NCI-H2196 (cell line): ENCODE data around the gene MAGEA9B.
A peak's percentile ranks its signal among the peaks of the same experiment; 100 is the strongest.
"Not testable (repeated sequence)": the region's sequence is repeated elsewhere in the genome, so short reads cannot be mapped to it uniquely, and the experiment has no call there.

ENCODE experiments used
- DNase-seq: peaks from one replicate; lab custom pipeline; 2025; ENCODE audit not compliant: unreplicated experiment; lab: John Stamatoyannopoulos, UW

MAGEA9B gene

GRCh38 chrX:149539283-149540130 lies 47.8 kb downstream of the MAGEA9B start:
- DNase-seq = peak; percentile 76

- not testable (repeated sequence) for DNase-seq
These were observed 49.8 kb downstream of the MAGEA9B start for GRCh38 chrX:149537474-149537873.

DNA sequence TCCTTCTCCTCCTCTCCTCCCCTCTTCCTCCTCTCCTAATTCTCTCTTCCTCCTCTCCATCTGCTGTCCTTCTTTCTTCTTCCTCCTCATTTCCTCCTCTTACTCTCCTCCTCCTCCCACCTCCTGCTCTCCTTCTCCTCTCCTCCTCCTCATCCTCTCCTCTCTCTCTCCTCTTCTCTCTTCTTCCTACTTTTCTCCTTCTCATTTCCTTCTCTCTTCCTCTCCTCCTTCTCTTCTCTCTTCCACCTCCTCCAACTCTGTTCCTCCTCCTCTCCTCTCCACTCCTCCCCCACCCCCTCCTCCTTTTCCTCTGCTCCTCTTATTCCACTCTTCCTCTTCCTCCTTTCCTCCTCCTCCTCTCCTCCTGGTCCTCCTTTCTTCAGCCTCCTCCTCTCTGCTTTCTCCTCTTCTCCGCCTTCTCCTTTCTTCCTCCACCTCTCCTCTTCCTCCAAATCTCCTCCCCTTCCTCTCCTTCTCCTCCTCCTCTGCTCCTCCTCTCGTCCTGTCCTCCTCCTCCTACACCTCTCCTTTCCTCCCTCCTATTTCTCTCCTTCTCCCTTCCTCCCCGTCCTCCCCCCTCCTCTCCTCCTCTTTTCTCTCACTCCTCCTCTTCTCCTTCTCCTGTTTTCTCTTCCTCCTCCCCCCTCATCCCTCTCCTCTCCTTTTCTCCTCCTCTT lies 52.2 kb downstream of the MAGEA9B start:
- DNase-seq = not testable (repeated sequence)

DNA sequence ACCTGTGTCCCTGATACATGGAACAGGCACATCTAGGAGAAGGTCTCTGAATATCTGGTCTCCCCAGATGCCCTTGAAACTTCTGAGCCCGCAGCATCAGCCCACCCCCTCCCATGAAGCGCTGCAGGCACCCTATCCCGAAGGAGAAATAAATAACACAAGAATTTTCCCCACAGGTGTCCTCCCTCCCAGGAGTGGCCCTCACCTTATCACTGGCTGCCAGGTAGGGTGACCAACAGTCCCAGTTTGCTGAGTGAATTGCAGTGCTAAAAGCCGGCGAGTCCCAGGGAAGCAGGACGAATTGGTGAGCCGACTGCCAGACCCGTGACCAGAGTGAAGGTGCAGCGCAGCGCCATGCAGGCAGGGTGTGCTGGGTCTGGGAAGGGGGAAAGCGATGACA lies 53.3 kb downstream of the MAGEA9B start:
- not testable (repeated sequence) for DNase-seq

DNA sequence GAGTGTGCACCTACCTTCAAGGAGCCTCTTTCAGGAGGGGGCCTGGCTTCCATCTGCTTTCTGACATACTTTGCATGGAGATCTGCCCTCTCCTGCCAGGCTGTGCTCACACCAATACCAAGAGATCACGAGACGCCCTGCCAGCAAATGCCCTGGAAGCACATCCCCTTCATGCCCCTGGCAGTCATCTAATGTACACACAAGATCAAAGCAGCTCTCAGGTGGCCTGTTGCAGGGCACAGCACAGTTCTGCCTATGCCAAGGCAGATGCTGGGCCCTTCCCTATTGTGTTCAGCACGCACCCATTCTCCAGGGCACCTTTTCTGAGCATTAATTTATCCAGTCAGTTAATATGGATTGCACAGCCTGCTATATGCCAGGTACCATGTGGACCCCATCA lies 54.4 kb downstream of the MAGEA9B start:
- not testable (repeated sequence) for DNase-seq
